GM21381 (cell line): ENCODE results near the gene MAEA.
"Not testable (repeated sequence)": the region's sequence is repeated elsewhere in the genome, so short reads cannot be mapped to it uniquely, and the experiment has no call there.

Experiments used
- ATAC-seq: cut with Tn5 transposase; IDR thresholded peaks from one replicate; pipeline ENCODE4 v1.9.1; 2021; ENCODE audit warnings: mild to moderate bottlenecking, moderate library complexity; ENCODE audit not compliant: unreplicated experiment

MAEA gene

DNA sequence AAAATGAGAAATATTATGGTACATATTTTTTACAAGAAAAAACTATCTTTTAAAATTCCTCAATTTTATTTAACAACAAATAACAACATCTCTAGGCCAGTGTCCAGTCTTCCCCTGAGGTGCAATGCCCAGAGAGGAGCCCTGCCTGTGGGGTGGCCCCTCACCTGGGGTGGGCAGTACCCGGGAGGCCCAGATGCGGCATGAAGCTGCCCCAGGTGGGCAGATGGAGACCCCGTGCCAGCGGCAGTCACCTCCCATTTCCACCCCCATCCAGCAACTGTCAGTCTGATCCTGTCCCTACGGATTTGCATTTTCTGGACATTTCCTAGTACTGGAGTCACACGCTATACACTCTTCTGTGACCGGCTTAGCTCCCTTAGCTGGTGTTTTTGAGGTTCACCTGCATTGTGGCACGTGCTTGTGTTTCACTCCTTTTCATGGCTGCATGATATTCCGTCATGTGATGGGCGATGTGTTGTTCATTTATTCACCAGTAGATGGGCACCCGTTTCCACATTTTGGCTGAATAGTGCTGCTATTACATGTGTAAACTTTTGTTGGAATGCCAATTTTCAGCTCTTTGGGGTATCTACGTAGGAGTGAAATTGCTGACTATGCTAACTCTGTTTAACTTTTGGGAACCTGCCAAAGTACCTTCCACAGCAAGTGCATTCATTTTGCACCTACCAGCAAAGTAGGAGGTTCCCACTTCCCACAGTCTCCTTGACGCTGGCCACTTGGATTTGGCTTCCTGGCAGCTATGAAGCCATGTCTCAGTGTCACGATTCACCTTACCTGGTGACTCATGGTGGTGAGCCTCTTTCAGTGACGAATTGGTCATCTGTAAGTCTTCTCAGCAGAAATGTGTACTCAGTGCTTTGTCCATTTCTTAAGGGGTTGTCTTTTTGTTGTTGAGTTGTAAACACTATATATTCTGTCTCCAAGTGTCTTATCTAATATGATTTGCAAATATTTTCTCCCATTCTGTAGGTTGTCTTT is 11.7 kb upstream of the MAEA start:
- ATAC-seq: no peak

DNA sequence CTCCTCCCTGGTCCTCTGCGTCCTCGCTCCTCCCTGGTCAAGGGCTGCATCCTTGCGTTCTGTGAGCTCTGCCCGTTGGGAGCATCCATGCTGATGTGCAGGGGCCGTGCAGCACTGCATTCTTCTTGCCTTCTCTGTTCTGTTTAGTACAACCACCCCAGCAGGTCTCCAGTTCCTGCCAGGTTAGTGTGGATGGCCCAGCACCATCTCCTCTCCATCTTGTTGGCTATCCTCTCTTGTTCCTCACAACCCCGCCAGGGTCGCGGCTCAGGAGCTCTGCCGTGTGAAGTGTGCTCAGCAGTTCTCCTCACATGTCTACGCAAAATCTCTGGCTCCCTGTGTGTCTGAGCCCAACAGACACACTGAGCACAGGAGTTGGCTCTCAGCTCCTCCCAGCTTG is 10.4 kb upstream of the MAEA start:
- ATAC-seq: no peak

DNA sequence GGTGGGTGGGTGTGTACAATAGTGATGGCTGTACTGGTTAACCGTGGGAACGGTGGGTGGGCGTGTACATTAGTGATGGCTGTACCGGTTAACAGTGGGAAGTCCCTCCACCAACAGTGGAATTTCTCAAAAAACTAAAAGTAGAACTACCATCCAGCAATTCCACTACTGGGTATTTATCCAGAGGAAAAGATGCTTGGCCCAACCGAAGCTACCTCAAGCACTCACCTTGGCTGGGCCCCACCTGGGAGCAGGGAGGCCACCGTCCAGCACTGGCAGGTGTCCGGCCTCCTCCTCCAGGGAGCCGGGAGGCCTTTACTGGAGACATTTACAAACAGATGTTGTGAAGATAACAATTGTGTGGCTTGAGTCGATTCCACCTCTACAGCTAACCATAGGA is 6.0 kb upstream of the MAEA start:
- no peak for ATAC-seq

DNA sequence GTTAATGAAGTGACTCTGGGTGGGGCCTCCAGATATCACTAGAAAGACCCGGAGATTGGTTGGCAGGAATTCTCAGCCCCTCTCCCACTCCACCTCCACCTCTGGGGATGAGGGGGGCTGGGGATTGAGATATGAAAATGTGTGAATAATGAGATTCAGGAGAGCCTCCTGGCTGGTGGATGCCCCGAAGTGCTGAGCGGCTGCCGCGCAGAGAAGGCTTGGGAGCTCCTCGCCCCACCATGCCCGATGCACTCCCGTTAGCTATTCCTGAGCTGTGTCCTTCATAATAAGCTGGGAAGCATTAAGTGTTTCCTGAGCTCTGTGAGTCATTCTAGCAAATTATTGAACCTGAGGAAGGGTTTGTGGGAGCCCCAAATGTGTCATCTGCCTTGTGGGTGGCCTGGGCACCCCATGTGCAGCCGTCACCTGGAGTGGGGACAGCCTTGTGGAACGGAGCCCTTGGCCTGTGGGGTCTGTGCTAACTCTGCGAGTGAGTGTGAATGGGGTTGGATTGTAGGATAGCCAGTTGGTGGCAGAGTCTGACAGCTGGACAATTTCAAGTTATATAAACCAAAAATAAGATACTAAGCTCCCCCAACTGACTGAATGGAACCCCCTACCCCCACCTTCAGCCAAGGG is 4.4 kb upstream of the MAEA start:
- no peak for ATAC-seq

DNA sequence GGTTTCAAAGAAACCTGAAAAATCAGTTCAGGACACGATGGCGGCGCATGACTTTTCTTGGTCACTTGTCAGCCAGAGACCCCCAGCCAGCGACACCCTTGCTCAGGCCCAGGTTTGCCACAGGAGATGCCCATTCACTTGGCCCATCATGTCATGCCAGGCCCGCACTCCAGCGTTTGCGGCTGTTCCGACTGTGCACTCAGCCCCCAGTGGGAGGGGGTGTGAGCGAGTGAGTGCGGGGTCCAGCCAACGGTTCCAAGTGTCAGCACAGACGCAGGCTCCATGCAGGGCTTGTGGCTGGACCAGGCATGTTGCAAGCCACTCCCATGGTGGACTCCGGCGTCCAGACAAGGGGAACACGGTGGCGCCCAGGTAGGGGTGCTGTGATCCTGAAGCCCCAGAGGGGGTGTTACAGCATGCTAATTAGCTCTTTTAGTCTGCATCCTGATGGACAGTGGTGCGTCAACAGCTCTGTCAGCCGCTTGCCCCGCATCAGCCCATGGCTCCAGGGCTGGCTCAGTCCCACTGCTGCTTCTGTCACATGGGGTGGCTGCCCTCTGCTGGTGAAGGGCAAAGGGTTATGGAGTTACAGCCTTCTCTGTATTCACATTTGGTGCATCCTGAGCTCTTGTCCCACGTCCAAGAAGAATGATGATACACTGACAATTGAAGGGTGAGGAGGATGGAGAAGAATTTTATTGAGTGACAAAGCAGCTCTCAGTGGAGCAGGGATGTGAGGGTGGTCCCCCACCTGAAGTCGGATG is 3.7 kb upstream of the MAEA start:
- no peak for ATAC-seq

DNA sequence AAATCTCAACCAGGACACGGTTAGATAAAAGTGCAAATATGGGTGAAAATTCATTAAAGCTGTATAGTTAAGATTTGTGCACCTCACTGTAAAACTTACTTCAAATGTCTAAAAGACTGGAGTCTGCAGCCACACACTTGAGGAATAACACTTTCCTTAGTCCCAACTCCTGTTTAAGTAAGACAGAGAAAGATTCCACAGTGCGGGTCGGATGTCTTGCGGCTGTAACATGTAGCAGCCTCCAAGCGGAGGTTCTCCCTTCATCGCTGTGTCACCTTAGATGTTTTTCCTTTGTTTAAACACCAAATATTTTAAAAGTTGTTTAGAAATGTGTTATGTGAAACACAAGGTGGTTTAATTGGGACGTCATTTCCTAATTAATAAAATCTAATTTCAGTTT is 905 bp upstream of the MAEA start:
- ATAC-seq: no peak

DNA sequence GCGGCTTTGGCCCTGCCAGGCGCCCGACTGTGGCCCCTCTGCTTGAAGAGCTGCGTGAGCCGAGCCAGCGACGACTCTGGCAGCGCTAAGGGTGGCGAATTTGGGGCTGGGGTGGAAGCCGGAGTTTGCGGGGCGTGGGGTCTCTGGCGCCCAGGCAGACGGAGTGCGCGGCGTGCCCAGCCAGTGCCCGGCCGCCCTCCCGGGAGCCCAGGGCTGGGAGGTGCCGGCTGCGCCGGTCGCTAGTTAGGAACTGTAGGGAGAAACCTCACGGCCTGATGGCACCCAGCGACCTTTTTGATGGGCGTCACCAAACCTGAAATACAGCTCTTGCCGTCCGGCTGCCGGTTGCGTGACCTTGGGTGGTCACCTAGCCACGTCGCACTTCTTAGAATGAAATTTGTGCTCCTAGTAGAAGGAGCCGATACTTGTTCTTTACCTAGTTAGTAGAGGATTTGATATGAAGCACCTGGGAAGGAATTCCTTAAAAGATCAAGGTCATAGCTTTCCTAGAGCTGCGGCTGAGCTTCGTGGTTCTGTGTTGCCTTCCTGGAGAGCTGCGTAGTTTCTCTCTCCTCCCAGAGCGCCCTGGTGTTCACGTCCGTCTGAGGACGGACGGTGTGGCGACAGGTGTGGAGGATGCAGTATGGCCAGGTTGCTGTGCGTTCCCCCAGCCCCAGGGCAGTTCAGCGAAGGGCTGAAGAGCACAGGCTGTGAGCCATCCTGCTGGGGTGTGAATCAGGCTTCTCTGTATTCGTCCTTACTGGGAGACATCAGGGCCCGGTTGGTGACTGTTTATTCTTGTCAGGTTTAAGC is 680 bp downstream of the MAEA start:
- peak; percentile 1 for ATAC-seq

DNA sequence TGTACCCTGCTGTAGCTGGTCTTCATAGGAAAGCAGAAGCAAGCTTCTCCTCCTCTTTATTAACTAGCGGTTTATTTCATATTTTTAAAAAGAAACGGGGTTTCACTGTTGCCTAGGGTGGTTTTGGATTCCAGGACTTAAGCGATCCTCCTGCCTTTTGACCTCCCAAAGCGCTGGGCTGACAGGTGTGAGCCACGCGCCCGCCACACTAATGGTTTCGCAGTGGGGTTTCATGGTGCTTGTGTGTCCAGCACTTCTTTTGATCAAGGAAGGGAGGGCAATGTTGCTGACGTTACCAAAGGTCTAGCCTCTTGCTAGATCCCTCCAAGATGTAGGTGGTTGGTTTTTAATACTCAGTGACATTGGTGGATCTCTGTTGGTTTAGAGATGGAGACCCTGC is 1.4 kb downstream of the MAEA start:
- ATAC-seq: no peak

DNA sequence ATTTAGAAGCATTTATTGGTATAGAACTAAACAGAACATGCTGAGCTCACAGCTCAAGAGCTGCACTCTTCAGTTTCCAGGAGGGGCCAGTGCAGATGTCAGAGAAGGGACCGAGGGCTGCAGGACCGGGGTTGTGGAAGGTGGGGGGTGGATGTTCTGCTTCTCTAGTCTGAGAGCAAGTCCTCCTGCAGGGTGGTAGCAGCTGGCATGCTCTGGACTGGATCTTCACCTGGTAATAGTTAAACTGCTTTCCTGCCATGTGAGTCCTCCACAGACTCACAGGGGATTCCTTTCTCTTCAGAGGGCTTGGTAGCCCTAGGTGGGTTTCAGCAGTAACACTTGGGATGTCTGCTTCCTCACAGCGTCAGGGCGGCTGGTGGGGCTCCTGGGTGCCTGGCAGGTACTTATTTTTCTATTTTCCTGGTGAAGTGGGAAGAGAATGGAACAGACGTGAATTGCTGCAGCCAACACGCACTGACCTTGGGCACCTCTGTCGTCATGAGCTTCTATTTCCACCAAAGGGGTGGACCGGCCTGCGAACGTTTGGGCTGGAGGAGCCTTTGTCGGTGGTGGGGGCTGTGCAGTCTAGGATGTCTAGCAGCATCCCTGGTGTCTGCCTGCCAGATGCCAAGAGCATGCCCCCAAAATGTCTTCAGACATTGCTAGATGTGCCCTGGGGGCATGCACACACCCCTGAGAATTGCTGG is 2.5 kb downstream of the MAEA start:
- ATAC-seq: no peak

DNA sequence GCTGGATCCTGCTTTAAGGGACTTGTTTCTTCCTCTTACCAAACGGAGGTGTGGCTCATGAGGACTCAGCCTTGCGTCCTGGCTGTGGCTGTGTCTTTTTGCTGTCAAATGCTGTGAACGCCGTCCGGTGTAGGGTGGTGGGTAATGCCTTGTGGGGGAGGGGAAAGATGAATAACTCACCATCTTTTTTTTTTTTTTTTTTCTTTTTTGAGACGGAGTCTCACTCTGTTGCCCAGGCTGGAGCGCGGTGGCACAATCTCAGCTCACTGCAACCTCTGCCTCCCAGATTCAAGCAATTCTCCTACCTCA is 3.0 kb downstream of the MAEA start:
- not testable (repeated sequence) for ATAC-seq

DNA sequence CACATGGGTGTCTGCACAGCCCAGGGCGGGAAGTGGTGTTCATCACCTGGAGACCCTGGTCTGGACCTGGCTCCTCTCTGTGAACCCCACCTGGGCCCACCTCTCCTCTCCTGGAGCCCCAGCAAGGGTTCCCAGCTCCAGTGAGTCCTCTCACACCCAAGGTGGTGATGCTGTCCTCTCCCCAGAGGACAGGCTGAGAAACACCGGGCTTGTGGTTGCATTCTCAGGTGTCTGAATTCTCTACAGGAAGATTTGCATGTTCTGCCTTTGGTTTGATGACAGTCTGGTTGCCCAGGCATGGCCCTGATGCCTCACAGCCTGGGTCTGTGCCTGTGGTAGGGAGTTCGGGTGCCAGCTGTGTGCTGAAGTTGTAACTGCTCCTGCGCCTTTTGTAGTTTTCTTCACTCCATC is 3.8 kb downstream of the MAEA start:
- ATAC-seq: no peak

DNA sequence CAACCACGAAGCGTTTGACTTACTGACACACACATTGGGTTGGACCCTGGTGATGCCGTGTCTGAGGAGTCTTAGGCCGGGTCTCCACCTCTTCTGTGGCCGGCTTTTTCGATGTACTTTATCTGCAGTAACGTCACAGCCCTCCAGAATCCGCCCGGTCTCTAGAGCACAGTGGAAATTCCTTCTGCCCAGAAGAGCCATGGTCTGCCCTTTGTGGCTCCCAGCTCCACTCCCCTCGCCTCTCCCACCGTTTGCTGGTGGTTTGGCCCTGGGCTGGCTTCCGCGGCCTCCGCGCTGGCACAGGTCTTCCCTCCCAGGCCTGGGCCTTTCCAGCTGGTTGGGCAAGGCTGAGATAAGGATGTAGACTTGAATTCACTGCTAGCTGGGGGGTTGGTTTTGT is 4.3 kb downstream of the MAEA start:
- ATAC-seq: no peak

DNA sequence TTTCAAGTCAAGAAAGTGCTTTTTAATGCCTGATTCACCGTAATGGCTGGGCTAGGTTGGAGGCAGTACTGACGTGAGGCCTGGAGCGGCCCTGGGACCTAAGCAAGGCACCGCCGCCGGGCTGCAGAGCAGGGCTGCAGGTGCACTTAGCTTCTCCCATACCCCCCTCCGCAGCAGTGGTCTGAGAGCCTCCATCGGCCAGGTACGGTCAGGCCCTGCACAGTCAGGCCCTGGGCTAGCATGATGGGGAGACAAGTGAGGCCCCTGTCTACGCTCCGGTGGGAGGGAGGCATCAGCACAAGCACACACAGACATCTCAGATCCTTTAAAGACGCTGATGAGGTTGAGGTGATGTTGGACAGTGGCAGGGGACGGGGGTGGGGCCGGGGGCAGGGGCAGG is 4.7 kb downstream of the MAEA start:
- no peak for ATAC-seq

DNA sequence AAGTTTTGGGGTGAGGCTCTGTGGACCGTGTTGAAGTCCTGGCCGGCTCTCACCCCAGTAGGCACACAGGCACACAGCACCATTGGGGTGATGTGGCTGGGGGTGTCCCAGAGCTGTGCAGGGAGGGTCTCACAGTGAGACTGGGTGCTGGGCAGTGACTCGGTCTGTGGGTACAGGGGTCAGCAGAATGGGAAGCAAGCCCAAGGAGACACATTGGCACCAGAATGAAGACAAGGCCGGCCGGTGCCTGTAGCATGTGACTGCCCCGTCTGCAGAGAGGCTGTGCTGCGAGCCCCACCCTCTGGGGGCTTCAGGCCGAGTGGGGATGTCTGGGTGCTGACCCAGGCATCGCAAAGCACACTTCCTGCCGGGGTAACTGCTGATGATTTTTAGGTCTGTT is 5.2 kb downstream of the MAEA start:
- ATAC-seq: no peak

DNA sequence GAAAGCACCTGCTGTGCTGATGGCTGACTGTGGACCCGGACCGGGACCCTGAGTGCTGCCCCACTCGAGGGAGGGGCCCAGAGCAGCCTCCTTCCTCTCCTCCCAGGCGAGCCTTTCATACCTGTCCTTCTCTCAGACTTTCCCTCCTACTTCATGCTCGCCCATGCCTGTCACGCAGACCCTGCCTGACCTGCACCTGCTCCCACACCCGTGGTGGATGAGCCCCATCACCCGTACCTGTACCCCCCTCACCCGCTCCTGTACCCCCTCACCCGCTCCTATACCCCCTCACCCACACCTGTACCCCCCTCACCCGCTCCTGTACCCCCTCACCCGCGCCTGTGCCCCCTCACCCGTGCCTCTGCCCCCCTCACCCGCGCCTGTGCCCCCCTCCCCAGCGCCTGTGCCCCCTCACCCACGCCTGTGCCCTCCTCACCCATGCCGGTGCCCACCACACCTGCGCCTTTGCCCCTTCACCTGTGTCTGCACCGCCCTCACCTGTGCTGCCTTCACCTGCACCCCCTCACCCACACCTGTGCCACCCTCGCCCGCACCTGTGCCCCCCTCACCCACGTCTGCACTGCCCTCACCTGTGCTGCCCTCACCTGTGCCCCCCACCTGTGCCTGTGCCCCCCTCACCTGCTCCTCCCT is 5.8 kb downstream of the MAEA start:
- ATAC-seq: no peak

DNA sequence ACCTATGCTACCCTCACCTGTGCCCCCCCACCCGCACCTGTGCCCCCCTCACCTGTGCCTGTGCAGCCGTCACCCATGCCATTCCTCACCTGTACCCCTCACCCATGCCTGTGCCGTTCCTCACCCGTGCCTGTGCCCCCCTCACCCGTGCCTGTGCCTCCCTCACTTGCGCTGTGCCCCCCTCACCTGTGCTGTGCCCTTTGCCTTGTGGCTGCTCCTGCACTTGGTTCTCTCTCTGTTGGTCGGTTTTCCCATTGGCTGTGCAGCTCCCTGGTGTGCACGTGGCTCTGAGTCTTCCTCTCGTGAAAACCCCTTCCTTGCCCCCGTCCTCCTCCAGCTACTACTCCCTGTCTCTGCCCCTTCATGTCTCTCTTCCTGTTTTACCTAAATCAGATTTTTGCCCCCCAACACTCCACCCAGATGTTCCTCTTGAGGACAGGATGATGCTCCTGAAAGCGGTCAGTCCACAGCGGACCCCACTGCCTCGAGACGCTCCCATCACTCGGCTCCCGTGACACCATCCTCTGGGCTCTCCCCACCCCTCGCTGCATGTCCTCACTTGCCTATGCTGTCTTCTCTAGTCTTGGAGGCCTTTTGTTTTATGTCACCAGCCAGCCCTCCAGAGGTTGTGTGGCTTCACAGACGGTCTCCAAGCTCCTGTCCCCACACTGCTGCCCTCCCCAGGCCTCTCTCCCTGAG is 6.8 kb downstream of the MAEA start:
- no peak for ATAC-seq

DNA sequence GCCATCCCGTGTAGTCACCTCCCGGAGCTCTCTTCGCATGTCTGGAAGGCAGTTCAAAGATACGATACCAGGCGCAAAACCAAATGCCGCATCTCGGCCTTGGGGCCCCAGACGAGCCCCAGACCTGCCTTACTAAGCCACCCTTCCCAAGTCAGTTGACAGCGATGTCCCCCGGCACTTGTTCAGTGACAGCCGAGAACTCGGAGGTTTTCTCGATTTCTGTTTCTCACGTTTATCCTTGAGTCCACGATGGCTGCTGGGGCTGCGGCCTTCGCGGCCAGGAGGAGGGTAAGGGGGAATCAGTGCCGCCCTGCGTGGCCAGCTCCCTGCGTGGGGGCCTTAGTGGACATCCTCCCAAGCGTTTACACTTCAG is 7.3 kb downstream of the MAEA start:
- no peak for ATAC-seq

DNA sequence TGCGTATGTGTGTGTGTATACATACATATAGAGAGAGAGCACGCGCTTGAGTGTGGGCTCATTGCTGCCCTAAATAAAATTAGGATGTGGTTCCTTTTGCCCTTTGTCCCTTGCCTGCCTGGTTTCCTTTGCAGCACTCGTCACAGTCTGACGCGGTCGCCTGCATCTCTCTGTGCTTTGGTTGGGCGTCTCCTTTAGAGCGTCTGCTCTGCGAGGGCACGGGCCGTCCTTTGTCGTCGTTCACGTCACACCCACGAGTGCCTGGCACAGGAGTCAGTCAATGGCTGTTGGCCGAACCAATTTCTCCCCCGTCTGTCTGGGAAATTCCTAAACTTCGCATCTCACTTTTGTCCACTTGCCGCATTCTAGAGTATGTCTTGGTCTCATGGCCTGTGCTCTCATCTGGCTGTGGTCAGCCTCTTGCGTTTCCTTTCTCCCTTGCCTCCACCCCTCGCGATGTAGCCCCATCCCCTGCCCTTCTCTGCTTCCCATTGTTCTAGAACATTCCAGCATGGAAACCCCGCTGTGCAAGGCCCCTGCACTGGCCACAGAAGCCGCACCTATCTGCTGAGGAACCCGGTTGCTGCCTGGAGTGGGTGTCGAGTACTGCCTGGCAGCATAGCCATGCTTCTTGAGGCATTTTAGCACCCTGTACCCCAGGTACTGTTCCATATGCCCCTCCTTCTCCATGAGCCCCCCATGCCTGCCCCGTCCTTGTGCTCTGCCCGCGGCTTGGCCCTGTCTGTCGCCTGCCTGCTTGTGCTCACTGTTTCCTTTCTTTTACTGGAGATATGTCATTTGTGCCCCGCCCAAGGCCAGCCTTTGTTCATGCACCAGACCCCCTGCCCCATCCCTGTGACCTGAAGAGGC is 8.0 kb downstream of the MAEA start:
- no peak for ATAC-seq
